ENCODE measurements around the gene SLC4A3. TPM values are rescaled to one million over a fixed set of nuclear protein-coding genes. Genes with fewer than 3 reads are reported as not detected.

The SLC4A3 gene
- polyA plus RNA-seq, 1 donor (not counting 4 experiments of a cell fraction or from before 2014, with no cell fraction given): 6.2 TPM

DNA sequence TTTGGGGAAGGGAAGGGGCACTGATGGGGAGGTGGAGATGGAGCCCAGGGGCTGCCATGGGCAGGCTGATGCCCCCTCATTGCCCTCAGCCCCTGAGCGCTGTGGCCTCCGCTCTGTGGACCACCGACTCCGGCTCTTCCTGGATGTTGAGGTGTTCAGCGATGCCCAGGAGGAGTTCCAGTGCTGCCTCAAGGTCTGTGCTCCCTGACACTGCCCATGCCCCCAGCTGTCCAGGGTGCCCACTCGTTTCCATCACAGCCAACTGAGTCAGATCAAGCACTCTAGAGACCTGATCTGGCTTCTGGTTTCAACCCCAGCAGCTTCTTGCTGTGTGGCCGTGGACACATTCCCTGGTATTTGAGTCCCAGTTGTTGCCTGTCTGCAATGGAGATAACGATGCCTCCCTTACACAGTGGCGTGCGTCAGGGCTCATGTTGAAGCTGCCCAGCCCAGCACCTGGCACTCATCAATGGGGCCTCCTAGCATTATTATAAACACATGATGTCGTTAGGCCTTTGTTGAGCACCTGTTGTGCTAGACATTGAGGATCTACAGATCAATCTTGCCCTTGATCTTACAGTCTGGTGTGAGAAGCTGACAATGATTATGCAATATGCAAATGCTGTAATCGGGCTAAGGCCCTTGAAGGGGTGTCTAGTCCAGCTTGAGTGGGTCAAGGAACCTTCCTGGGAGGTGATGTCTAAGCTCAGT lies 15.4 kb upstream of the SLC4A3 start:
- FAIRE-seq (no peak), DNase-seq (ENCODE audit: low read depth, low spot score) (no peak)
- H4K20me1 ChIP-seq (ENCODE audit: control insufficient read depth, extremely low read depth, insufficient read depth, low read length): no peaks in the 10 kb centered on the region
- TF ChIP-seq, protein P1, sequence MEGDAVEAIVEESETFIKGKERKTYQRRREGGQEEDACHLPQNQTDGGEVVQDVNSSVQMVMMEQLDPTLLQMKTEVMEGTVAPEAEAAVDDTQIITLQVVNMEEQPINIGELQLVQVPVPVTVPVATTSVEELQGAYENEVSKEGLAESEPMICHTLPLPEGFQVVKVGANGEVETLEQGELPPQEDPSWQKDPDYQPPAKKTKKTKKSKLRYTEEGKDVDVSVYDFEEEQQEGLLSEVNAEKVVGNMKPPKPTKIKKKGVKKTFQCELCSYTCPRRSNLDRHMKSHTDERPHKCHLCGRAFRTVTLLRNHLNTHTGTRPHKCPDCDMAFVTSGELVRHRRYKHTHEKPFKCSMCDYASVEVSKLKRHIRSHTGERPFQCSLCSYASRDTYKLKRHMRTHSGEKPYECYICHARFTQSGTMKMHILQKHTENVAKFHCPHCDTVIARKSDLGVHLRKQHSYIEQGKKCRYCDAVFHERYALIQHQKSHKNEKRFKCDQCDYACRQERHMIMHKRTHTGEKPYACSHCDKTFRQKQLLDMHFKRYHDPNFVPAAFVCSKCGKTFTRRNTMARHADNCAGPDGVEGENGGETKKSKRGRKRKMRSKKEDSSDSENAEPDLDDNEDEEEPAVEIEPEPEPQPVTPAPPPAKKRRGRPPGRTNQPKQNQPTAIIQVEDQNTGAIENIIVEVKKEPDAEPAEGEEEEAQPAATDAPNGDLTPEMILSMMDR (optimal IDR thresholded peaks at IDR 0.05 in 1 of 3, IDR thresholded peaks at IDR 0.05 in 1 of 3, conservative IDR thresholded peaks at IDR 0.05 in 1 of 3; ENCODE audit: extremely low read depth in 1 of 3, insufficient read depth in 2 of 3, low read length in 3 of 3): no peak
- TF ChIP-seq EZH2 (IDR thresholded peaks at IDR 0.05; ENCODE audit: low read length): no peak
- H3K36me3 ChIP-seq (ENCODE audit: control insufficient read depth in 2 of 2, extremely low read depth in 1 of 2, insufficient read depth in 2 of 2, low read length in 2 of 2): peaks cover 16 to 41% of the 10 kb centered on the region in 2 experiments
- H3K4me3 ChIP-seq (ENCODE audit: control insufficient read depth in 2 of 3, extremely low read depth in 1 of 3, insufficient read depth in 2 of 3, low read depth in 1 of 3, low read length in 3 of 3): no peak overlapping the region
- no peaks in the 10 kb centered on the region for H3K79me2 ChIP-seq (ENCODE audit: control insufficient read depth, insufficient read depth, low read length)
- dilution Hi-C loops (cut with MboI; ENCODE audit: extremely low pct_ligation_motif_present, low sequenced_read_pairs): no loop called here
- H3K4me2 ChIP-seq (ENCODE audit: control insufficient read depth, extremely low read depth, insufficient read depth, low read depth, low read length): no peak overlapping the region
- no peaks in the 10 kb centered on the region for H3K9me1 ChIP-seq (ENCODE audit: control insufficient read depth, extremely low read depth, insufficient read depth, low read length)
- no peaks in the 10 kb centered on the region for H3K4me1 ChIP-seq (ENCODE audit: control insufficient read depth, extremely low read depth, insufficient read depth, low read length)
- H3K9me3 ChIP-seq (ENCODE audit: control insufficient read depth, low read depth, low read length): no peaks in the 10 kb centered on the region
- H3K27ac ChIP-seq (ENCODE audit: control insufficient read depth, insufficient read depth, low read length): no peak overlapping the region
- H3K9ac ChIP-seq (ENCODE audit: control insufficient read depth, extremely low read depth, insufficient read depth, low read length): no peak overlapping the region
- no peaks in the 10 kb centered on the region for H3K27me3 ChIP-seq (ENCODE audit: control insufficient read depth, extremely low read depth, insufficient read depth, low read length)
- H2AFZ ChIP-seq (ENCODE audit: control insufficient read depth, low read length): no peak overlapping the region

DNA sequence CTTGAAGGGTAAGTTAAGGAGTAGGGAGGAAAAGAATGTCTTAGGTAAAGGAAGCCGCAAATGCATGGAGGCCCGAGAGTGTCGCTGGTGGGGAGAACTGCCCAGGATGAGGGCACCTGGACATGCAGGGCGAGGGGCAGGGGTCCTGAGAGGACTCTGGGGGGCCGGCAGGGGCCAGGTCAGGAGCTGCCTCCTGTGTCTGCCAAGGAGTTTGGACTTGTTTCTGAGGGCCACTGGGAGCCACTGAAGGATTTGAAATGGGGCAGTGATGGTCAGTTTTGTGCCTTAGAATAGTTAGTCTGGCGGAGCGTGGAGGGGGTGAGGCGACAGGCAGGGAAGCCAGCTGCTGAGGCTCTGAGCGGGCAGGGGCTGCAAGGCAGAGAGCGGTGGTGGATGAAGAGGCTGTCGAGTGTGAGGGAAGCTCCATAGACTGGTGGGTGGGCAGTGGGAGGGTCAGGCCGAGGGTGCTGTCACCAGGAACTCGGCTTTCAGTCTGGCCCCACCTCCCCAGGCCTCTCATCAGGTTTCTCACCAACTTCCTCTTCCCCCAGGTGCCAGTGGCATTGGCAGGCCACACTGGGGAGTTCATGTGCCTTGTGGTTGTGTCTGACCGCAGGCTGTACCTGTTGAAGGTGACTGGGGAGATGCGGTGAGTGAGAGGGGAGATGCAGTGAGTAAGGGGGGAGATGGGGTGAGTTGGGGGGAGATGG lies 14.7 kb upstream of the SLC4A3 start:
- dilution Hi-C loops (cut with MboI; ENCODE audit: extremely low pct_ligation_motif_present, low sequenced_read_pairs): no loop called here
- H3K27me3 ChIP-seq (ENCODE audit: control insufficient read depth, extremely low read depth, insufficient read depth, low read length): no peaks in the 10 kb centered on the region
- no peaks in the 10 kb centered on the region for H3K79me2 ChIP-seq (ENCODE audit: control insufficient read depth, insufficient read depth, low read length)
- no peak overlapping the region for H3K9ac ChIP-seq (ENCODE audit: control insufficient read depth, extremely low read depth, insufficient read depth, low read length)
- H3K4me1 ChIP-seq (ENCODE audit: control insufficient read depth, extremely low read depth, insufficient read depth, low read length): no peaks in the 10 kb centered on the region
- DNase-seq (ENCODE audit: low read depth, low spot score) (no peak), FAIRE-seq (no peak)
- H4K20me1 ChIP-seq (ENCODE audit: control insufficient read depth, extremely low read depth, insufficient read depth, low read length): no peaks in the 10 kb centered on the region
- H3K9me1 ChIP-seq (ENCODE audit: control insufficient read depth, extremely low read depth, insufficient read depth, low read length): no peaks in the 10 kb centered on the region
- peaks cover 14 to 41% of the 10 kb centered on the region in 2 experiments for H3K36me3 ChIP-seq (ENCODE audit: control insufficient read depth in 2 of 2, extremely low read depth in 1 of 2, insufficient read depth in 2 of 2, low read length in 2 of 2)
- no peak overlapping the region for H3K4me3 ChIP-seq (ENCODE audit: control insufficient read depth in 2 of 3, extremely low read depth in 1 of 3, insufficient read depth in 2 of 3, low read depth in 1 of 3, low read length in 3 of 3)
- no peaks in the 10 kb centered on the region for H3K9me3 ChIP-seq (ENCODE audit: control insufficient read depth, low read depth, low read length)
- TF ChIP-seq EZH2 (IDR thresholded peaks at IDR 0.05; ENCODE audit: low read length): no peak
- TF ChIP-seq, protein P1 (optimal IDR thresholded peaks at IDR 0.05 in 1 of 3, IDR thresholded peaks at IDR 0.05 in 1 of 3, conservative IDR thresholded peaks at IDR 0.05 in 1 of 3; ENCODE audit: extremely low read depth in 1 of 3, insufficient read depth in 2 of 3, low read length in 3 of 3): no peak
- H3K27ac ChIP-seq (ENCODE audit: control insufficient read depth, insufficient read depth, low read length): no peak overlapping the region
- H2AFZ ChIP-seq (ENCODE audit: control insufficient read depth, low read length): no peak overlapping the region
- H3K4me2 ChIP-seq (ENCODE audit: control insufficient read depth, extremely low read depth, insufficient read depth, low read depth, low read length): no peak overlapping the region
